Activated naive CD8-positive, alpha-beta T cell treated with anti-CD3 and anti-CD28 coated beads for 36 hours (primary cell): Measurements from ENCODE around the gene FHL2. TPM values are rescaled to one million over a fixed set of nuclear protein-coding genes. Genes with fewer than 3 reads are reported as not detected.
A peak's percentile ranks its signal among the peaks of the same experiment; 100 is the strongest.

Source experiments
- DNase-seq: peaks from one replicate; pipeline ENCODE4 v3.0.0; 2021
- H3K27ac Mint-ChIP-seq: one replicate; pipeline ENCODE4 v1.8.0; 2022; ENCODE audit warnings: mild to moderate bottlenecking, moderate library complexity, mixed read lengths
- H3K27me3 Mint-ChIP-seq: one replicate; pipeline ENCODE4 v1.8.0; 2022; ENCODE audit warnings: mild to moderate bottlenecking, mixed read lengths
- H3K36me3 Mint-ChIP-seq: one replicate; pipeline ENCODE4 v1.8.0; 2021; ENCODE audit warnings: mild to moderate bottlenecking, mixed read lengths
- H3K4me1 Mint-ChIP-seq: one replicate; pipeline ENCODE4 v1.8.0; 2021; ENCODE audit warnings: mixed read lengths
- H3K4me3 Mint-ChIP-seq: one replicate; pipeline ENCODE4 v1.8.0; 2022; ENCODE audit warnings: mild to moderate bottlenecking, moderate library complexity, mixed read lengths
- H3K9me3 Mint-ChIP-seq: one replicate; pipeline ENCODE4 v1.8.0; 2022; ENCODE audit warnings: mixed read lengths
- total RNA-seq, 2 experiments: library from RNA; stranded (reverse); gene quantifications; one replicate each; pipeline ENCODE4 v1.2.3, GENCODE V29; 2021

FHL2 gene
- total RNA-seq, 2 experiments from 2014 or later: 4.7 to 5.1 TPM

DNA sequence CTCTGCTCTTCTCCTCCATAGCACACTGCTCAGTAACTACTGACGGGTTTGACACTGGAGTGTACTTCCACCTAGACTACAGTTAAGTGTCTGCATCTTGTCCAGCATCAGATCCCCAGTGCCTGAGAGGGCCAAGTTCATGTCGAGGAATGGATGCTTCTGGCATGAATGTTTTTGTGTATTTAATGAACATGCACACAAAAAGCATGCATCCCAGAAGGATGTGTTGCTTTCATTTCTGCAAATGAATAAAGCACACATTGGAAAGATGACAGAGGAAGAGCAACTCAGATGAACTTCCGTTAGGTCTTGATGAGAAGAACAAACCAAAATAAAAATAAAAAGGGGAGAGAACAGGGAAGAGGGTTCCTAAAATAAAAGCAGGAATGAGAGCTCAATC lies 33.6 kb downstream of the FHL2 start:
- Mint-ChIP-seq H3K27ac (no peak overlapping the region), H3K4me1 (peaks cover 22% of the 10 kb centered on the region), H3K36me3 (peaks cover 12% of the 10 kb centered on the region), H3K9me3 (no peaks in the 10 kb centered on the region), H3K27me3 (no peaks in the 10 kb centered on the region), H3K4me3 (no peak overlapping the region)
- DNase-seq: no peak

DNA sequence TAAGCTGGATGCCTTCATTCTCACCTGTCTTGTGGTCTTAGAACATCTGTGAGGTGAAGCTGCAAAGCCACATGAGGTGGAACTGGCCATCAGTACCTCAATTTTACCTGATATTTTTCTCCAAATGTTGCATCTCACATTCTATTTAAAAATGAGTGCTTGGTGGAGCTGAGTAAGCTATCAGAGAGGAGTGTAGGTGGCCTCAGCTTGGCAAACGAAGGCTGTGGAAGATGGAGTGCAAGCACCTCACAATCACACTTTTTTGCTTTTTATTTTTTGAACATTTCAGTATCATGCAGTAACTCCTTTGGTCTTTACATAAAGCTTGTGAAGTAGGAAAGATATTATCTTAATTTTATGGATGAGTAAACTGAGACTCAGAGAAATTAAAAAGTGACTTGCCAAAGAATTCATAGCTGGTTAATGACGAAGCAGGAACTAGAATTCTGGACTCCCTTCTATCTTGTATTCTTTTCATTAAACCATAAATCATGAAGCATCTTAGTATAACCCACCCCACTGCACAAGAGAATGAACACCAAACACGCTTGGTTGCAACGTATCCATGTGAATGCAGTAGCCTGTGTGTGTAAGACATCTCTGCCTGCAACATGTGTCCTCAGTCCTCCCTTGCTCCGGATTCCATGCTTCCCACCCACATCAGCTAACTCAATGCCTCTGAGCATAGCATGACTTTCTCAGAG lies 34.3 kb downstream of the FHL2 start:
- Mint-ChIP-seq H3K9me3 (no peaks in the 10 kb centered on the region), H3K27ac (no peak overlapping the region), H3K4me3 (no peak overlapping the region), H3K36me3 (peaks cover 16% of the 10 kb centered on the region), H3K4me1 (peaks cover 16% of the 10 kb centered on the region), H3K27me3 (no peaks in the 10 kb centered on the region)
- no peak for DNase-seq

DNA sequence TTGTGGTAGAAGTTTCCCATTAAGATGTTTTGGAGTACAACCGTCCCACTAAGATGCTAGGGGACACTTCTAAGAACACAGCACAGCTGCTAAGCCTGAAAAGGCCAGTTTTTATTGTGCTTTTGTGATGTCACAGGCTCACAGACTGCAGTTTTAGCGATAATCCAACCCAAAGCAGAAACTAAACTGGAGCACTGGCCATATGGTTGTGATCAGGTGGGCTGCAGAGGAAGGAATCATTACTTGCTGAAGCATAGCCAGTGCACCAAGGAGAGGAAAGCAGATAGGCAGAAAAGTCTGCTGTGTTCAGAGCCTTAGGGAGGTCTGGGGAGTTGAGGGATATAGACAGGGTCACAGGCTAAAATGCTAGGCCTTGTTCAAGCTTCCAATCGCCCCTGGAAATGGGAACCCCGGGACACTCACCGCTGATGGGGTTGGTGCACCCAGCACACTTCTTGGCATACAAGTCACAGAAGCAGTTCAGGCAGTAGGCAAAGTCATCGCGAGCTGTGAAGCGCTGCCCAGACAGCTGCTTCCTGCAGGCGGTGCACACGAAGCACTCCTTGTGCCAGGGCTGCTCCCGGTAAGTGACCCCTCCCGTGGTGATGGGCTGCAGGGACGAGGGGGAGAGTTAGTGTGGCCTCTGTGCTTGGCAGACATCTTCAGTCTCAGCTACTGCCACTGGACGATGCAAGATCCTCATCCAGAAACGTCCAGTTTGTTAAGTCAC lies 35.8 kb downstream of the FHL2 start:
- no peak overlapping the region for H3K27ac Mint-ChIP-seq
- H3K9me3 Mint-ChIP-seq: no peaks in the 10 kb centered on the region
- H3K27me3 Mint-ChIP-seq: no peaks in the 10 kb centered on the region
- DNase-seq: no peak
- H3K4me3 Mint-ChIP-seq: no peak overlapping the region
- peaks cover 27% of the 10 kb centered on the region for H3K36me3 Mint-ChIP-seq
- H3K4me1 Mint-ChIP-seq: peaks cover 15% of the 10 kb centered on the region

DNA sequence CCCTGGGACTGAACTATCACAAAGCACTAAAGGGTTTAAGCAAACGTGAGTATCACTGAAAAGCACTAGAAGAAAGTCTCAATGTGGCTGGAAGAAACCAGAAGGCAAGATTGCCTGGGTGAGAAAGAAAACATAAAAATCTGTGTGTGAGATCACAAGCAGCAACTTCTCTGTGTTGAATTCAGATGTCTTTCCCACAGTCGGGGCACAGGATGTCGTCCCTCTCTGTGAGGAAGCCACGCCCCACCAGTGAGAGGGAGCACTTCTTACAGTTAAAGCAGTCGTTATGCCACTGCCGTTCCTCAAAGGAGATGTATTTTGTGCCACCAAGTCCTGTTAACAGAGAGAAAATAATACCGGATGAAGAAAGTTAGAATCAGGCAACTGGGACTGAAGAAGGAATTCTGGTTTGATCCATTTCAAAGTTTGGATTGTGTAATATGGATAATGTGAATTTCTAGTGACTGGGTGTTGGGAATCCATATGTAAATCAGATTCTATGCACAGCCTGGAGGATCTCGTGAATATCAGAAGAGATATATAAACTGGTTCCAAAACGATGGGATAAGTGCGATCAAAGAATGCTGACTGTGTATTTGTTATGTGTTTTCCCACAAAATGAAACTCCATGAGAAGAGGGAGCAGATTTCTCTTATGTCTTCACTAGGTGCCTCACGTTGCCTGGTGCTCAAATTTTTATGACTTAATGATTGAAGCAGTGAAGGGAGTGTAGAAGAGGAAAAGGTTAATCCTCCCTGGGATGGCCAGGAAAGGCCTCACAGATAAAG lies 37.6 kb downstream of the FHL2 start:
- H3K4me3 Mint-ChIP-seq: no peak overlapping the region
- H3K27ac Mint-ChIP-seq: no peak overlapping the region
- H3K4me1 Mint-ChIP-seq: peaks cover 15% of the 10 kb centered on the region
- H3K36me3 Mint-ChIP-seq: peaks cover 40% of the 10 kb centered on the region
- peaks cover 6% of the 10 kb centered on the region for H3K9me3 Mint-ChIP-seq
- no peak for DNase-seq
- H3K27me3 Mint-ChIP-seq: no peaks in the 10 kb centered on the region

DNA sequence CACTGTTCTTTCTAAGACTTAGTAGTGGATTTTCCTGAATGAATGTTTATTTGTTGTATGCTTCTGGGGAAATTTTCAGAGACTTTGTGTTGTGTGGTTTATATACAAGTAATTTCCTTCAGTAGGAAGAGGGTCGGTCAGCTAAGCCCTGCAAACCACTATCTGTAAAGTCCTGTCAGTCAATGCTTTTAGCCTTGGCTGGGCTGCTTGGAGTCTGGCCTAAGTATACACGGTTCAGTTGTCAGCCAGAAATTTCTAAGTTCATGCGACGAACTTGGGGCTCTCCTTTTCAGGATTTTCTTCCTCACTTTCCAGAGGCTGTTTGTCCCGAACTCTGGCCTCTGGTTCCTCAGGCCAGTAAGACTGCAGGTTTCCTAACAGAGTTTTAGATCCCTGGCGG lies 40.3 kb downstream of the FHL2 start:
- Mint-ChIP-seq H3K27me3 (no peaks in the 10 kb centered on the region), H3K9me3 (peaks cover 8% of the 10 kb centered on the region), H3K36me3 (peaks cover 63% of the 10 kb centered on the region), H3K4me1 (peaks cover 15% of the 10 kb centered on the region), H3K4me3 (no peak overlapping the region), H3K27ac (no peak overlapping the region)
- no peak for DNase-seq

DNA sequence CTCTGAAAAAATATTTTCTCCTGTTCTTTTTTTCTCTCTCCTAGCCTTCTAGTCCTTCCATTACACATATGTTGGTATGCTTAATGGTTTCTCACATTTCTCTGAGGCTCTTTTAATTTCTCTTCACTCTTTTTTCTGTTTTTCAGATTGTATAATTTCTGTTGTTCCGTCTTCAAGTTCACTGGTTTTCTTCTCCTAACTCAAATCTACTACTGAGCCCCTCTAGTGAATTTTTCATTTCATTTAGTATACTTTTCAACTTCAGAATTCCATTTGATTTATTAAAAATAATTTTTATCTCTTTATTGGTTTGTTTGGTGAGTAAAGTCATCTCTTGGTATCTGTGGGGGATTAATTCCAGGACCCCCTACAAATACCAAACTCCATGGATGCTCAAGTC lies 41.7 kb downstream of the FHL2 start:
- Mint-ChIP-seq H3K4me3 (no peak overlapping the region), H3K9me3 (peaks cover 8% of the 10 kb centered on the region), H3K27me3 (no peaks in the 10 kb centered on the region), H3K27ac (no peak overlapping the region), H3K36me3 (peaks cover 73% of the 10 kb centered on the region), H3K4me1 (peaks cover 14% of the 10 kb centered on the region)
- no peak for DNase-seq

DNA sequence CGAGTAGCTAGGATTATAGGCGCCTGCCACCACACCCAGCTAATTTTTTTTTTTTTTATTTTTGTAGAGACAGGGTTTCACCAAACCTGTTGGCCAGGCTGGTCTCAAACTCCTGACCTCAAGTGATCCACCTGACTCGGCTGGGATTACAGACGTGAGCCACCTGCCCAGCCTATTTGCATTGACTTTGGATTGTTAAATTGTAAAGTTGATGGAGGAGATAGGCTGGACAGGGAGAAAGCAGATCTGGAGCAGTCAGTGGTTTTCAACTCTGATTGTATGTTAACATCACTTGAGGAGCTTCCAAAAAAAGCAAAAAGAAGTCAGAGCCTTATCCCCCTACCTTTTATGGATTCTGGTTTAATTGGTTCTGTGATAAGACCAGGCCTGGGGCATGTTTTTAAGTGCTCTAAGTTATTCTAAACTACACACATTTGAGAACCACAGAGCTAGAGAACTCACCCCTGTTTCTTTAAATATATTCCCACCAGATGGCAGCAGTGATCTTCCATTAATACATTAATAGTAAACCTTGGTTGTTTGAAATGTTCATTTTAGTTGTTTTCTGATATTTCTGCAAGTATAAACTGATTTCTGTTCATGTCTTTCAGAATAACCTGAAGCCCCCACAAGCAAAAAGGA lies 54.0 kb downstream of the FHL2 start:
- peaks cover 12% of the 10 kb centered on the region for H3K36me3 Mint-ChIP-seq
- no peak for DNase-seq
- H3K4me3 Mint-ChIP-seq: no peak overlapping the region
- H3K27me3 Mint-ChIP-seq: no peaks in the 10 kb centered on the region
- H3K4me1 Mint-ChIP-seq: peaks cover 8% of the 10 kb centered on the region
- H3K9me3 Mint-ChIP-seq: no peaks in the 10 kb centered on the region
- no peak overlapping the region for H3K27ac Mint-ChIP-seq

DNA sequence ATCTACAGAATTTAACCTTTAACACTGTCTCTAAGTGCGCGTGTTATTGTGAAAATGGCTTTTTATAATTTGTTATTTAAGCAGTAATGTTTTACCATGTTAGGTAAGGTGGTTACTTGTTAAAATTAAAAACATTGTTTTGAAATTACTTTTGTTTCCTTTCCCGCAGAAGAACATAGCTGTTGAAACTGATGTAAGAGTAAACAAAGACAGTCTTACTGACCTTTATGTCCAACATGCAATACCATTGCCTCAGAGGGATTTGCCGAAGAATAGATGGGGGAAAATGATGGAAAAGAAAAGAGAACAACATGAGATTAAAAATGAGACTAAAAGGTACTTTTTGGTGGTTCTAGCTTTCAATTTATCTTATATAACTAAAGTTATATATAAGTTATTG lies 59.4 kb downstream of the FHL2 start:
- H3K4me1 Mint-ChIP-seq: peaks cover 29% of the 10 kb centered on the region
- no peaks in the 10 kb centered on the region for H3K27me3 Mint-ChIP-seq
- peak overlapping the region; percentile 12 for H3K27ac Mint-ChIP-seq
- peaks cover 13% of the 10 kb centered on the region for H3K36me3 Mint-ChIP-seq
- peak overlapping the region; percentile 100 for H3K4me3 Mint-ChIP-seq
- no peaks in the 10 kb centered on the region for H3K9me3 Mint-ChIP-seq
- DNase-seq: no peak

DNA sequence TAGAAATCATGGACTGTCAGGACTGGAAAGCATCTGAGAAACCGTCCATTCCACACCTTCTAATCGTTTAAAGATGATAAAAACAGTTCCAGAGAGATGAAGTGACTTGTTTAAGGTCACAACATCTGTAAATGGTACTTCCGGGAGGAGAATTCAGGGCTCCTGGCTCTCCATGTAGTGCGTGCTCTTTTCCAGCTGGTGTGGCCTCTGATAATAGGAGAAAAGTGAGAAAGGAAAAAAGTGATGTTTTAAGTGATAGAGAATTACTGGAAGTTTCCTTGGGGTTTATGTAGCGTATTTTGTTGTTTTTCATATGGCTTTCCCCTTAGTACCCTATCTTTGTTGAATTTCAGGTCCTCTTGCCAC lies 60.8 kb downstream of the FHL2 start:
- Mint-ChIP-seq H3K27ac (peak overlapping the region; percentile 100), H3K27me3 (no peaks in the 10 kb centered on the region), H3K4me3 (peak overlapping the region; percentile 100), H3K36me3 (peaks cover 13% of the 10 kb centered on the region), H3K9me3 (no peaks in the 10 kb centered on the region), H3K4me1 (peaks cover 29% of the 10 kb centered on the region)
- DNase-seq: no peak

DNA sequence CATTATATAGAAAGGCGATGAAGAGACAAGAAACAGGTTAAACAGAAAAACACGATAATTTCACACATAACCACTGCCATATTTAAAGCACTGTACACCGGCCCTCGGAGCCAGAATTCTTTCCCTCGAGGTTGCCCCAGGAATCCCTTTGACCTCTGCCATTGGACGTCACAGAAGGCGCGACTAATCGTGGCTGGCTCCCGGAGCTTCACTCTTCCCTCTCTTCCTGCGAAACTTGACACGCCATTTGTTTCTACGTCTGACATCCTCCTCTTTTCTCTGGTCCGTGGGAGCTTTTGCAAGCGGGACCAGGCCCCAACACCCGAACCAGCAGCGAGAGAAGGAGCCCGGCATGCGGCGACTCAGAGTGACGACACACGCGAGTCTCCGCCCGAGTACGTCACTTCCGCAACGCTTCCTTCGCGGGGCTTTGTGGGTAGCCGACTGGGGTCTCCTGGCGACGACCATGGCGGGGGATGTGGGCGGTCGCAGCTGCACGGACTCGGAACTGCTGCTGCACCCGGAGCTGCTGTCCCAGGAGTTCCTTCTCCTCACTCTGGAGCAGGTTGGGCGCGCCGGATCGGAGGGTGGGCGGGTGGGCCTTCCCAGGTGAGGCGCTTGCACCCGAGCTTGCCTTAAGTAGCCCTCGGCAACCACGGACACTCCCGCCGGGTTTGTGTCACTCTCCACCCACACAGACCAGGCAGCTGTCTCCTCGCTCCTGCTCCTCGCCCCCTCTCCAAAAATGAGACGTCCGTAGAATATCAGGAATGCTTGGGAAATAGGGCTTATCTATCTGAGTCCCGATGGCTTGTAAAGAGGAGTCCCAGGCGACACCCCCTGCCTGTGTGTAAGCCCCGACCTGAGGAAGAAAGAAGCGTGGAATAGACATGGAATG lies 61.5 kb downstream of the FHL2 start, which contains the start of gene C2orf49:
Gene C2orf49, plus strand, starts transcription at position 419 of the 898 bp plus-strand sequence. Its CDS starts 48 bp downstream, at position 467.
- Mint-ChIP-seq H3K4me1 (peaks cover 29% of the 10 kb centered on the region), H3K4me3 (peak within 1 kb of the TSS; percentile 100), H3K36me3 (peaks cover 13% of the 10 kb centered on the region), H3K27ac (peak within 1 kb of the TSS; percentile 100), H3K27me3 (no peaks in the 10 kb centered on the region), H3K9me3 (no peaks in the 10 kb centered on the region)
- DNase-seq: peak; percentile 89

DNA sequence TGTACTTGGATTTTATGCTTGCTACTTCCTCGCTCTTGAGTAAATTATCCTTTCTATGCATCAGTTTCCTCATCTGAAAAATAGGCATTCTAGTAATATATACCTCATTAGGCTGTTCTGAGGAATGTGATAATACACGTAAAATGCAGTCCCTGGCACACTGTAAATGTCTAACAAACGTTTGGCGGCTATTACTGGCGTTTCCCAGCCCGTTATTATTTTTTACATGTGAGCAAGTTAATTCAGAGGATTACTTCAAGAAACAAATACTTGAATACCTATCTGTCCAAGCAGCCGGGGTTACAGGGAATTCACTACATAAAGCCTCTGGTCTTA lies 62.1 kb downstream of the FHL2 start:
- Mint-ChIP-seq H3K4me1 (peaks cover 29% of the 10 kb centered on the region), H3K27me3 (no peaks in the 10 kb centered on the region), H3K9me3 (no peaks in the 10 kb centered on the region), H3K27ac (peak overlapping the region; percentile 100), H3K36me3 (peaks cover 13% of the 10 kb centered on the region), H3K4me3 (peak overlapping the region; percentile 100)
- DNase-seq: no peak

DNA sequence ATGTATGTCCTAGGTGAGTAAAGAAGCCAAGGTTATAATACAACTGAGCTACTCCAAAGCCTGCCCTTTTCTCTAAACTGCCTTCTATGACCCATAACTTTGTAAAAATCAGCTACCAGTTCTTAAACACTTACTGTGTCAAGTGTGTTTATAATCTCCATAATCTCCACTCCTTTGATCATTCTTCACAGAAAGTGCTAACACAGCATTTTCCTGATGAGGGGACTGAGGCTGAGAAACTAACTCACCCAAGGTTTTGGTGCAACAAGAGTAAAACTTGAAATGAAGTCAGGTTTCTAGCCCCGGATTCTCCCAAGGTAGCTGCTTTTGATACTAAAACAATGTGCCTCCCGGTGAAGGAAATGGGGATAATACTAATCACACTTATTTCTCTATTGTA lies 63.4 kb downstream of the FHL2 start:
- no peak for DNase-seq
- Mint-ChIP-seq H3K9me3 (no peaks in the 10 kb centered on the region), H3K27ac (no peak overlapping the region), H3K27me3 (no peaks in the 10 kb centered on the region), H3K4me1 (peaks cover 30% of the 10 kb centered on the region), H3K4me3 (no peak overlapping the region), H3K36me3 (peaks cover 12% of the 10 kb centered on the region)

DNA sequence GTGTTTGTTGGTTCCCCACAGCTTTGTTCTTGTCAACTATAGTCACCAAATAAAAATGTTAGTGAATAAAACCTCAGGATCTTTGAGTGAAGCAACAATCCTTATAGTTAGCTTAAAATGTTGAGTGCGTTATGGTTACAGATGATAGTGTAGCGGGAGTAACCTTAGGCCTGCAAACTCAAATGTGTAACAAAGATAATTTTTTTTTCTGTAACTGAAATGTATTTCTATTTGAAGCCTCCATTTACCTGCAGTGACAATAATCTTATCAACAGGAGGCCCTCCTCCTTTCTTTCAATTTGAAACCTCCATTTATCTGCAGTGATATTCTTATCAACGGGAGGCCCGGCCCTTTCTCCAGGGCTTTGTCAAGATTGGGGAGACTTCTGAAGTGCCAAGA lies 64.6 kb downstream of the FHL2 start:
- Mint-ChIP-seq H3K9me3 (no peaks in the 10 kb centered on the region), H3K27me3 (no peaks in the 10 kb centered on the region), H3K4me1 (peaks cover 25% of the 10 kb centered on the region), H3K4me3 (no peak overlapping the region), H3K36me3 (peaks cover 10% of the 10 kb centered on the region), H3K27ac (no peak overlapping the region)
- DNase-seq: no peak

DNA sequence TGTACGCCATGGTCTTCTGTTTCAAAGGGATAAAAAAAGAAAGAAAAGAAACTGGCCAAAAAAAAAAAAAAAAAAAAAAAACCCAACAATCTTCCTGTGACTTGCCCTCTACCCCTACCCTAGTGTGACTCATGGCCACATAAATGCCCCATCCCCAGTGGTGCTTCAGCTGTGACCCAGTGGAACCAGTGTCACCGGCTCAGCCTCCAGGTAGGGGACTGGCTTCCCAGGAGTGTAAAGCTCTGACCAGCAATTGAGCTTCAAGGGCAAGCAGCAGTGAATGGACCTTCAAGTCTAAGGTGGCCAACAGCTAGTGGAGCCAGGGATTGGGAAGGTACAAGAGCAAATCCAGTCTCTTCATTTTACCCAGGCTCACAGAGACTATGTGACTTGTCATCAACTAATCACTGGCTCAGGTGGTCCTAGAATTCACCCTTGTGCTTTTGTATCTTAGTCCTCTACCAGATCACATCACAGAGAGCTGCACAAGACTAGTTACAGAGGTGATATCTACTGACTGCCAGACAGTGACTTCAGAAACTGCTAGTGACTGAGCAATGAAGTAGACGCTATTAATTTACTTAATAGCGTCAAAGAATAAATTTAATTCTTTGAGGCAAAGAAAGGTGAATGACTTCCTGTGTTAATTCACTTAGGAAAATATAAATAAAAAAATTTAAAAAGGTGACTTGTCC lies 68.0 kb downstream of the FHL2 start:
- Mint-ChIP-seq H3K4me3 (peak overlapping the region; percentile 88), H3K4me1 (peaks cover 34% of the 10 kb centered on the region)

More for the DNA sequence above, 68.0 kb downstream of the FHL2 start:
- no peaks in the 10 kb centered on the region for H3K9me3 Mint-ChIP-seq
- no peaks in the 10 kb centered on the region for H3K27me3 Mint-ChIP-seq
- no peak for DNase-seq
- peaks cover 17% of the 10 kb centered on the region for H3K36me3 Mint-ChIP-seq
- peak overlapping the region; percentile 96 for H3K27ac Mint-ChIP-seq
